Pons (tissue), 1 donor: ENCODE data around the gene MED7.

Experiments
- DNase-seq: peaks from one replicate; pipeline ENCODE4 v3.0.0-alpha.2; 2016; ENCODE audit warnings: low spot score

The MED7 gene

DNA sequence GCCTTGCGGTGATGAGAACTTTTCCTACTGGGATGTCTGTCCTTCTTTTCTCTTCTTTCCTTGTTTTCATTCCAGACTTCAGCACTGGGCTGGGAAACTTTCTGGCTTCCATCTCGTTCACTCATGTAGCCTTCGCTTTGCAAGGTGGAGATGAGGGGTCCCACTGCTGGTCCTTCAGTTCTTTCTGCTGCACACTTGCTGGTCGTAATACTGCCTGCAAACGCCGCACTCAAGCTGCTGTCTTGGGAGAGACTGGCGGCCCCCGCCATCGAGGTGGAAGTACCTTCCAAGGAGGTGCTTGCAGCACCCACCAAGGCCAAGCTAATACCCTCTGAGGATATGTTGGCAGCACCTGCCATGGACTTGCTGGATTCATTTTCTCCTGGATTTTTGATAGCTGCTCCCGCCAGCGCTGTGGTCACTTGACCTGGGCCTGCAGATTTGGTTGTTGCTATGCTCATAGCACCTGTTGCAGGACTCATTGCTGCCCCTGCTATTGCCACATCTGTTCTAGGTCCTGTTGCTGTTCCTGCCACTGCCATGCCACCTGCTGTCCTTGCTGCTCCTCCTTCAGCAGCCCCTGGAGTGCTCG lies 20.4 kb upstream of the MED7 start:
- no peak for DNase-seq

DNA sequence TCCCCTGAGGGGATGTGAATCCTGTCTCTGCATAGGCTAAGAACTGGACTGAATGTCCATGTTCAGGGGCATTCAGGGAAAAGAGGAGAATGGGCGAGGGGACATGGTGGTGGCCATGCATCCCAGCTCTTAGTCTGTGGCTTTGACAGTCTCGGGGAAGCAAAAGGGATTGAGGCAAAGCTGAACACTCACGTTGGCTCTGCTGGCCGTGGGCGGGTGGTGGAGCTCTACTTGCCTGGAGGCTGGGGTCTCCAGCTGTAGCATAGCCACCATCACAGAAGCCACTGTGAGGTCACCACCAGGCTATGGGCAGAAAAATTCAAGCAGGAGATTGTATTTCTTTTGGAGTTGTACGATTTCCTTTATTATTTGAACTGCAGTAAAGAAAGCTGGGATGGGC lies 19.3 kb upstream of the MED7 start:
- no peak for DNase-seq

DNA sequence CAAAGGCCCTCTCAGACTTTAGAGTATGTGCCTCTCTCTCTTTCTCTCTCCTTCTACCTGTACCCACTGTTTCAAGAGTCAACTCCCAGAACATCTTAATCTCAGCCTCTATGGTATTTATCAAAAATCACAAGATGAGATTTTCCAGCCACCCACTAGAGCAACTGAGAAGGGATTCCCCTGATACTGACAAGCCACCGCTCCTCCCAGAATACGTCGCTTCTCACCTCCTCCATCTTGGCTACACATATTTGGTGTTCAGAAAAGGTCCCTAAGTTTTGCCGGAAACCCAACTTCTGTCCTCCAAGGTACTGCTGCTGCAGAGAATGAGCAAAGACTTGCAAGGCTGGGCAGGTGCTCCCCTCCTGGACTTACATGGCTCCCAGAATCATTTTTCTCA lies 17.3 kb upstream of the MED7 start:
- DNase-seq = no peak

DNA sequence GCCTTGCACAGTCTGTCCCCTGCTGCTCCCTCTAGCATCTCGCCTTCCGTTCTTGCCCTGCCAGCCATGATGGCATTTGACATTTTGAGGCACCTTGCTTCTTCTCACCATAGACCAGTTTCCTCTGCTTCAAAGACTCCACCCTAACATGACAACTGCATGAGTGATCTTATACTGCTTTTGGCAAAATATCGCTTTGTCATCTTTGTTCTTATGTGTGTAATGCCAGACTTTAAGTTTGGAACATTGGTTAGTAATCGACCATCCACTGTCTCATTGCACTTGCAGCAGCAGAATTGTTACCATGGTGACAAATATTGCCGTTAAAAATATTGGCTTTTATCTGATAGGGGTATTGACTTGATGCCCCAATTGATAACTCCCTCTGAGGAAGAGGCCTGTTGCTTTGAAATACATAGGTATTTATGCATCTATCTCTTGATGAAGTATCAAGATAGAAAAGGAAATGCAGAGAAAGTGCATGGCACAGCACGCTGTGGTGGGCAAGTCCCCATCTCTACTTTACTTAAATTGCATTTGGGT lies 16.6 kb upstream of the MED7 start:
- no peak for DNase-seq

DNA sequence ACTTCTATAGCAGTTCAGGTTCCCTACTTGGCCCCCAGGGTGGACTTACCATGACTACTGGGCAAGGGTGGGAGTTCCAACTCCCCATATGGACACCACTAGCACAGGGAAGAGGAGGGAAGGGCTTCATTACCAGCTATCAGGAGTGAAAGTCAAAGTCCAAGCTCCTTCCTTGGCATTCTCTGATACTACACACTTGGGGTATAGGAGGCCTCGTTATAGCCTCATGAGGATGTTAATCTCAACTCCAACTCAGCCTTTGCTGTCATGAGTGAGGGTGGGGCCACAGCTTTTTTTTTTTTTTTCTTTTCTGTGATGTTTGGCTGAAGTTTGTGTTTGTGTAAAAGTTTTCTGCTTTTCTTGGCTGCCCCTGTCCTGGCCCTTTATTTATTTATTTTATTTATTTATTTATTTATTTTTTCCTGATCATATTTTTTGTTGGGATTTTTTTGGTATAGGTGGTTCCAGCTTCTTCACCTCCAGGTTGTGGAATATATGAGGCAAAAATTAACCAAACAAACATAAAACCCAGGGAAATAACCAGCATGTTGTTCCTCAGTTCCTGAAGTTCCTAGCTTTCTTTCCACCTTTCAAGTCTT lies 14.7 kb upstream of the MED7 start:
- no peak for DNase-seq

DNA sequence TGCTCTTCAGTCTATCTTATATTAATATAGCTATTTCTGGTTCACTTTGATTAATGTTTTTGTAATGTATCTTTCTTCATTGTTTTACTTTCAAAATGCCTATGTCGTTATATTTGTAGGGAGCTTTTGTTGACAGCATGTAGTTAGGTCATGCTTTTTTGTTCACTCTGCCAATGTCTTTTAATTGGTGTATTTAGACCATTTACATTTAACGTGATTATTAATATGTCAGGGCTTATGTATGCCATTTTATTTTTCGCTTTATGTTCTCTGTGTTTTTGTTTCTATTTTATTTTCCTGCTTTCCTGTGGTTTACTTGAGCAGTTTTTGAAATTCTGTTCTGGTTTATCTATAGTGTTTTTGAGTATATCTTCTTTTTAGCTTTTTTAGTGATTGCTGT lies 12.6 kb upstream of the MED7 start:
- no peak for DNase-seq

DNA sequence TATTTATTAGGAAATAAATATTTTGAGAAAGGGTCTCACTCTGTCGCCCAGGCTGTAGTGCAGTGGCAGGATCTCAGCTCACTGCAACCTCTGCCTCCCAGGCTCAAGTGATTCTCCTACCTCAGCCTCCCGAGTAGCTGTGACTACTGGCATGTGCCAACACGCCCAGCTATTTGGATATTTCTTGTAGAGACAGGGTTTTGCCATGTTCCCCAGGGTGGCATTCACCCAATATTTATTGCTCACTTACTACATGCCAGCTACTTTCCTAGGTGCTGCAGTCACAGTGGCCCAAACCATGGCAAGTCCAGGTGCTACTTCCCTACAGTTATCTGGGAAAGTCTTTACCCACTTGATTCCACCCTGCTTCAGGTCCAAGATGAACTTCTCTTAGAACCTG lies 8.3 kb upstream of the MED7 start:
- DNase-seq = no peak

DNA sequence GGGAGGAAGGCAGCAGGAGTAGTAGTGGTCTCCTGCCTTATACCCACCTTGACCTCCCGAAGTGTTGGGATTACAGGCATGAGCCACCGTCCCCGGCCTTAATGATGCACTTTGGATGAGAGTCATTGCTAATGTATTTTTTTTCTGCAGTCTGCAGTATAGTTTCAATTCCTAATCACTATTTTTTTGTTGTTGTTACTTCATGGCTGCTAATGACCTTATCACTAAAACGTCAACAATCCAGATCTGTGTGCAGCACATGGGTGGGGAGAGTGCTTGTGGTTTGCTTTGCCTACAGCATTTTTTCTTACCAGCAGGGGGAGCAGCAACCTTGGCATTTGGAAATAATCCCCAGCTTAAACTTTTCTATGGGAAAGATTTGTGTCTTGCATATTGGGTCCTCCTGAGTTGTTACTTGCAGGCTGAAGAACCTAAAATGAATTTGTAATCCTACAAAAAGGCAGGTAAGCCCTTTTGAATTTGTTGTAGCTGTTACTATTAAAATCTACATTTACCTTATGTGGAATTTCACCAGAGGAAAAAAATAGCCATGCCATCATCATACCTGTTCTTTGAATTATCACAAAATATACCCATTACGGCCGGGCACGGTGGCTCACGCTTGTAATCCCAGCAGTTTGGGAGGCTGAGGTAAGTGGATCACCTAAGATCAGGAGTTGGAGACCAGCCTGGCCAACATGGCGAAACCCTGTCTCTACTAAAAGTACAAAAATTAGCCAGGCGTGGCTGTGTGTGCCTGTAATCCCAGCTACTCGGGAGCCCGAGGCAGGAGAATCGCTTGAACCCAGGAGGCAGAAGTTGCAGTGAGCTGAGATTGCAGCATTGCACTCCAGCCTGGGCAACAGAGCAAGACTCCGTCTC lies 6.3 kb upstream of the MED7 start:
- DNase-seq = peak; percentile 70

DNA sequence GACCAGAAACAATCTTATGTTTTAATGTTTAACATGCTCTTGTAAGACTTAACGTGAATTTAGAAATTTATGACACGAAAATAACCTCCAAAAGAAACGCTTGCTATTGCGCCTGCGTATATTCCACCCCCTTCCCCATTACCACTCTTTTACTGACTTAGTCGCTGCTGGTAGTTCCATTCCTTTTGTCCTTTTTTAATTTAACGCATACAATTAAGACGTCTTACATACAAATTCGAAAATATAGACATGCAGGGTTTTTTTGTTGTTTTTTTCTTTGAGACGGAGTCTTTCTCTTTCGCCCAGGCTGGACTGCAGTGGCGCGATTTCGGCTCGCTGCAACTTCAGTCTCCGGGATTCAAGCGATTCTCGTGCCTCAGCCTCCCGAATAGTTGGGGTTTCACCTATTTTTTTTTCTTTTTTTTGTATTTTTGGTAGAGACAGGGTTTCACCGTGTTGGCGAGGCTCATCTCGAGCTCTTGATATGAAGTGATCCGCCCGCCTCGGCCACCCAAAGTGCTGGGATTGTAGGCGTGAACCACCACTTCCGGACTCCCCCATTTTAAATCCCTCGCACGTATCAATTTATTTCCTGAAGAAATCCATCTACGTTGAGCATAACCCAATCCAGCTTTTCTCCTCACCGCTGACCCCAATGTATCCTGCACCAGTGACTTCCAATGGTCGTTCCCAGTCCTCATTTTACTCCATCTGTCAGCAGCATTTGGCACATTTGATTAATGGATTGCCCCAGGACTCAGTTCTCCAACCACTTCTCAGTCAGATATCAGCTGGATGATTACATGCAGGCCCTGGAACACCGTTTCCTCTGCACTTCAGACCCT lies 684 bp upstream of the MED7 start:
- no peak for DNase-seq

DNA sequence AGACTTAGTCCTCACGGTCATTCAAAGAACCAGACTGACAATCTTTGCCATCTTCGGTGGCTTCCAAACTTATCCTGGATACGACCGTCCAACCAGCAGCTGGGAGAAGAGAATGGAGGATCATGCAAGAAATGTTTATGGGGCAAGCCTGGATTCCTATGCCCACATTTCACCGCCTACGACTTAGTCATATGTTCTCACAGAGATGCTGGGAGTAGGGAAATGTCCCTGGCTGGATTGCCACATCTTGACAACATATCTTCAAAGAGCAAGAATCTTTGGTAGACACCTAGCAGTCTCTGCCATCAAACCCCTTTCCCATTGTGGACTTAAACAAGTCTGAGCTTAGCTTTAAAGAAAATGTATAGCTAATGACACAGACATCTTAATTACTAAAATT lies 5.0 kb downstream of the MED7 start:
- no peak for DNase-seq

DNA sequence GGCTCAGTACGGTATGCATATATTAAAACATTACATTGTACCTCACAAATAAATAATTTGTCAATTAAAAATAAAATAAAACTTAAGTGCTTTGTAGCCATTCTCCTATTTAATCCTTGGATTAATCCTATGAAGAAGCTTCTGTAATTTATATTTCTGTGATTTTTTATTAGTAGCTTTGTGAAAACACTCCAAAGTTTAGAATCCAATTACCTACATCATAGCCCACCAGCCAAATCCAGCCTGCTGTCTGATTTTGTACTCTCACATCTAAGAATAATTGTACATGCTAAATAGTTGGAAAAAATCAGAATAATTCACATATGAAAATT lies 10.4 kb downstream of the MED7 start:
- no peak for DNase-seq

DNA sequence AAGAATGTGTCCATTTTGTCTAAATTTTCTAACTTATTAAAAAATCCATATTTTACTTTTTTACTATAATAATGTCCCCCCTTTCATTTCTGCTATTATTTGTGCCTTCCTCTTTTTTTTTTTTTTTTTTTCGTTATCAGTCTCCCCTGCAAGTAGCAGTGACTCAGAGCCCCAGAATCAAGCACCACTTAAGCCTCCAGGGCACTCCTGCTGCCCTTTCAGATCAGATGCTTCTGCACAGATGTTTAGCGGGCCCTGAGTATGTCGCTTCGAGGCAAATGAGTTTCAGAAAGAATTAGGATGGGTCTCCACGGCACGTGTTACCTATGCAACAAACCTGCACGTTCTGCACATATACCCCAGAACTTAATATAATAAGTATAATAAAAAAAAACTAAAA lies 11.7 kb downstream of the MED7 start:
- no peak for DNase-seq

DNA sequence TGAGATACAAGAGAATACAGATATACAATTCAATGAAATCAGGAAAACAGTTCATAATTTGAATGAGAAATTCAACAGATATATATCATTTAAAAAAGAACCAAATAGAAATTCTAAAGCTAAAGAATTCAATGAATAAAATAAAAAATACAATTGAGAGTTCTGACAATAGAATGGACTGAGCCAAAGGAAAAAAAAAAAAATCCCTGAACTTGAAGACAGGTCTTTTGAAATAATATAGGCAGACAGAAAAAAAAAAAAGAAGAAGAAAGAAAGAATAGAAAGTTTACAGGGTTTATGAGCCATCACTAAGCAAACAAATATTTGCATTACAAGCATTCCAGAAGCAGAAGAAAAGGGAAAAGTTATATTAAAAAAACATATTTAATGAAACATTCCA lies 21.0 kb downstream of the MED7 start:
- no peak for DNase-seq

DNA sequence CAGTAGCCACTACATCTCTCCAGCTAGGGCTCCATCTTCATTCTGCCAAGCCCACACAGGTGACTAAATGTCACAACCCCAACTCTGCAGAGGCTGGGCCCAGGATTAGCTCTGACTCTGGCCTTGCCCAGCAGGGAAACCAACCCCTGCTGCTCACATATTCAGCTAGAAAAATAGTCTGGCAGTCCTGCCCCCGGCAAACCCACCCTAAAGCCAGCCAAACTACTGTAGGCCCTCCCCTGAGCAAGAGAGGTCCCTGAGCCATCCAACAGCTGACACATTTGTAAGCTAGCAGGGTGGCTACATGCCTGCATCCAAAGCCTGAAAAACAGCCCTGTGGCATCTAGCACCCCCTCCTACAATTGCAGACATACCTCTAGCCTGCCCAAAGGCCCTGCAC lies 22.6 kb downstream of the MED7 start:
- DNase-seq = no peak

DNA sequence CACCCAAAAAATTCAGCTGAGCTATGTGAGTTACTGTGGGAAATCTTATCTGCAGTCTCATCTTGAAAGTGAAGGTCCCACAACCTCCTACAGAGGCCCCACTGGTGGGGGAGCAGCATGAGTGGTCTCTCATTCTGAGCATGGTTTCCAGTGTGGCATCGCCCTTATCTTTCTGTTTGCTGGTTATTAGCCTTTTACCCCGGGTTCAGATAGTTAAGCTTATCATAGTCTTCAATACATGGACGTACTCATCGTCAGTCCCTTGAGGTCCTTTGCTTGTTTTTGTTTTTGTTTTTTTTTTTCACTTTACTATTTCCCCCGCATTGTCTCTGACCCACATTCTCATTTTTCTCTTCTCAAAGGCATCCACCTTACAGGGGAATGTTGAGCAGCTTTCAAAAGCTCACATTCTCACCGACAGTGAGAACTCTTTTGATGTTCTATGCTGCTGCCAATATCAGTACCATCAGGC lies 26.1 kb downstream of the MED7 start:
- DNase-seq = no peak

DNA sequence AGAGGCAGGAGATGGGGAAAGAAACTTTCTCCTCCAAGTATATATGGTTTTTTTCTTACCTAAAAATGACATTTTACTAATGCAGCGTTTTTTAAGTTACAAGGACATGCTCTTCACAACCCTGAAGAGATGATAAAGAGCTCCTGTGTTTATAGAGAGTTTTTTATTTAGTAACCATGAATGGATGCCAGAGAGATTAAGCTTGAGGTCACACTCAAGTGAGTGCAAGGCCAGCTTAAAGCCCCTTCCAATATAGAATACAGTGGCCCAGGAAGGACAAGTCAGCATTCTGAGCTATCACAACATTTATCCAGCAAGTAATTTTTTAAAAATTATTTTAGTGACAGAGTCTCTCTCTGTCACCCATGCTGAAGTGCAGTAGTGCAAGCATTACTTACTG lies 27.2 kb downstream of the MED7 start:
- no peak for DNase-seq

DNA sequence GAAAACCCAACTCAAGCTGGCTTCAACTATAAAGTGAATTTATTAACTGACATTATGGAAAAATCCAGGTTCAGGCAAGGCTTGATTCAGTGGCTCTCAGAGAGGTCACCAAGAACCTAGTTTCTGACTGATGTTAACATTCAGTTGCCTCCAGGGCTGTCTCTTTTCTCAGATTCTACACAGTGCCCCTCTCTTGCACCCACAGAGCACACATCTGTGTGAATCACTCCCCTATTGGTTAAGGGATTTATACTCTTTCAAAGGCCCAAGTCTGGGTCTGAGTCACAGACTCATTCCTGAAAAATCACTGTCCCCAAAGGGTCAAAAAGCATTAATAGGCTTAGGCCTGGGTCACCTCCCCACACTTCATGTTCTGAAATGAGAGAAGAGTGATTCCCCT lies 27.7 kb downstream of the MED7 start:
- DNase-seq = no peak

DNA sequence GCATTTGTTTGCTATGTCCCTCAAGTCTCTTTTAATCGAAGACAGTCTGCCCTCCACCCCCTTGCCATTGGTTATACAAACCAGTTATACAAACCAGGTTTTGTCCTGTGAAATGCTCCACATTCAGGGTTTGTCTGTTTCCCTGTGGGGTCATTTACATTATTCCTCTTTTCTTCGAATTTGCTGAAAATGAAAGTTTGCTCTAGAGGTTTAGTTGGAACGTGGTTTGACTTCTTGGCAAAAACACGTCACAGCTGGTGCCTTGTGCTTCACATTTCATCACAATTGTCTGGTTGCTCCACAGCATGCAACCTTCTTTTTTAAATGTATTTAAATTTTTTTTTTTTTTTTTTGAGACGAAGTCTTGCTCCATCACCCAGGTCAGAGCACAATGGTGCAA lies 29.7 kb downstream of the MED7 start:
- DNase-seq = no peak

DNA sequence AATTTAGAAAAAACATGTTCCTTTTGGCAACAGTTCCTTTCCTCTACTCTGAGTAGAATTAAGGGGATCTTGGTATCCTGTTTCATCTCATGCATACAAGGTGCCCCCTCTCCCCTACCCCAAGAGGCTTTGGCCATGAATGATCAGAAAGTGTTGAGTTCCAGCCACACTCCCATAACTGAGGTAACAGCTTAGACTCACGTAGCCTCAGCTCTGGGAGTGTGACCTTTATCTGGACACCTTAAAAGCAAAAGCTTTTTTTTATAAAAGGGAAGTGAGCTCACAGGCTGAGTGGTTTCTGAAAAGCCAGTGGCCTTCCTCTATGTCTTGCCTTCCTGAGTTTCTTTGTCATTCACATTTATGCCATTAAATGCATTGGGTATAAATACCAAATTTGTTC lies 32.9 kb downstream of the MED7 start:
- peak; percentile 64 for DNase-seq

DNA sequence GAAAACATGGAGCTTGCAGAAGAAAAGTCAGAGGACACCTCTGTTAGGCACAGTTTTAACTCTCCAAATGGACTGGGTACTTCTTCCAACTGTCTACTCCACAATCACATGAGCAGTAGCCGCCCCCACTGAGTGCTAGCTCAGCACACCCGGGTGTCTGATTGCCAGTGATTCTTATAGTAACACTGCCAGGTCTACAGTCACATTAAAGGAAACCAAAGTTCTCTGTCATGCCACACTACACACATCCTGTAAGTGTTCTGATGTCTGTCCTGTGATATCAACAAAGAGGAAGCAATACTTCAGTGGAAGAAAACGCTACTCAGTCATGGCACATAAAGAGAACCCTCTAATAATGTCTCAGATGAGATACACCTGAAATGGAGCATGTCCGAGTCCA lies 33.7 kb downstream of the MED7 start, which contains the start of gene HAVCR2:
Gene HAVCR2, minus strand, starts transcription at position 69 of the 400 bp plus-strand sequence. Its CDS starts 61 bp downstream, at position 8.
- DNase-seq = peak; percentile 87

DNA sequence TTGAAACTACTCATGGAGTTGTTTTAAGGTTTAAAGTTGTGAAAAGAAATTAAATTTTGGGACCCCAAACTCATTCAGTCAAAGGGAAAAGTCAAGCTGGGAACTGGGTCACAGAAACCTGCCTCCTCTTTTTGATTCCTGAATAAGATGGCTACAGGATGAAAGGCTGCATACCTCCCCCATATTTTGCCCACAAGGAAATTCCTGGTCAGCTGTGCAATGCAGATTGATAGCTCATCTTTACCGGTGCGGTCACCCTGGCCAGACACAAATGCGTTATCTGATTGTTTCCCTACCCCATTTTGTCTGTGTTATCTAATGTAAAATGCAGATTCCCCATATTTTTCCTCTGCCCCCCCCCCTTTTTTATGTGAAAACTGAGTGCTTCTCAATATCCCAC lies 35.2 kb downstream of the MED7 start:
- DNase-seq = no peak
